ENCODE results near the gene HIPK2. TPM values are rescaled to one million over a fixed set of nuclear protein-coding genes. Genes with fewer than 3 reads are reported as not detected.

The HIPK2 gene
- total RNA-seq, 4 donors from 2014 or later = 20.9 to 40.9 (median 26.7) TPM

GRCh38 chr7:139630643-139631519 lies 146.9 kb downstream of the HIPK2 start:
- Histone ChIP-seq H3K9me3 (no peaks in the 10 kb centered on the region), H3K4me3 (no peak overlapping the region), H3K27me3 (no peaks in the 10 kb centered on the region), H3K27ac (replicated peaks in 1 of 4) (no peak overlapping the region), H3K36me3 (peaks cover 38 to 69% (median 58%) of the 10 kb centered on the region in 4 donors), H3K4me1 (no peaks in the 10 kb centered on the region)
- intact Hi-C loops (cut with DNase I) = no loop called here
- WGBS = 93% methylated on average over 19 of the region's 19 CpGs
- DNase-seq (ENCODE audit: extremely low spot score) = no peak
- no peak for TF ChIP-seq POLR2A (IDR thresholded peaks at IDR 0.05; ENCODE audit: low read depth)

- H3K9me3 ChIP-seq = no peaks in the 10 kb centered on the region
- TF ChIP-seq CTCF (IDR thresholded peaks at IDR 0.05) (no peak), POLR2AphosphoS5 (IDR thresholded peaks at IDR 0.05) (no peak), POLR2A (IDR thresholded peaks at IDR 0.05; ENCODE audit: low read depth) (no peak)
- H3K4me1 ChIP-seq = no peaks in the 10 kb centered on the region
- H3K27ac ChIP-seq (replicated peaks in 1 of 4) = no peak overlapping the region
- H3K4me3 ChIP-seq = no peak overlapping the region
- peaks cover 46 to 82% (median 70%) of the 10 kb centered on the region in 4 donors for H3K36me3 ChIP-seq
- H3K27me3 ChIP-seq = no peaks in the 10 kb centered on the region
- WGBS = 70% methylated on average over 2 of the region's 4 CpGs
- DNase-seq (ENCODE audit: extremely low spot score) = no peak
- intact Hi-C loops (cut with DNase I) = no loop called here
Measured at GRCh38 chr7:139629392-139630082, 148.3 kb downstream of the HIPK2 start.

- intact Hi-C loops (cut with DNase I) = no loop called here
- Histone ChIP-seq H3K27me3 (no peaks in the 10 kb centered on the region), H3K4me1 (no peaks in the 10 kb centered on the region), H3K4me3 (no peak overlapping the region), H3K36me3 (peaks cover 46 to 93% (median 86%) of the 10 kb centered on the region in 4 donors), H3K27ac (replicated peaks in 1 of 4) (no peak overlapping the region), H3K9me3 (no peaks in the 10 kb centered on the region)
- DNase-seq (ENCODE audit: extremely low spot score) = no peak
- TF ChIP-seq POLR2A (IDR thresholded peaks at IDR 0.05; ENCODE audit: low read depth) = no peak
- TF ChIP-seq EP300 (IDR thresholded peaks at IDR 0.05) = no peak
- TF ChIP-seq CTCF (IDR thresholded peaks at IDR 0.05) = no peak
- no peak for TF ChIP-seq POLR2AphosphoS5 (IDR thresholded peaks at IDR 0.05)
- 92% methylated on average over 4 of the region's 4 CpGs for WGBS
Measured at GRCh38 chr7:139627831-139628230, 150.0 kb downstream of the HIPK2 start.

- 78% methylated on average over 1 of the region's 1 CpG for WGBS
- TF ChIP-seq POLR2A (IDR thresholded peaks at IDR 0.05; ENCODE audit: low read depth) (no peak), CTCF (IDR thresholded peaks at IDR 0.05) (no peak), POLR2AphosphoS5 (IDR thresholded peaks at IDR 0.05) (no peak), EP300 (IDR thresholded peaks at IDR 0.05) (no peak)
- Histone ChIP-seq H3K4me3 (no peak overlapping the region), H3K4me1 (no peaks in the 10 kb centered on the region), H3K9me3 (no peaks in the 10 kb centered on the region), H3K27me3 (no peaks in the 10 kb centered on the region), H3K36me3 (peaks cover 46 to 98% (median 91%) of the 10 kb centered on the region in 4 donors), H3K27ac (replicated peaks in 1 of 4) (no peak overlapping the region)
- no peak for DNase-seq (ENCODE audit: extremely low spot score)
- intact Hi-C loops (cut with DNase I) = no loop called here
Measured at GRCh38 chr7:139626817-139627216, 151.0 kb downstream of the HIPK2 start.

- Histone ChIP-seq H3K36me3 (peaks cover 23 to 92% (median 78%) of the 10 kb centered on the region in 4 donors), H3K4me3 (no peak overlapping the region), H3K27me3 (no peaks in the 10 kb centered on the region), H3K9me3 (no peaks in the 10 kb centered on the region), H3K27ac (replicated peaks in 1 of 4) (no peak overlapping the region), H3K4me1 (no peaks in the 10 kb centered on the region)
- intact Hi-C loops (cut with DNase I) = no loop called here
- 93% methylated on average over 4 of the region's 4 CpGs for WGBS
- TF ChIP-seq EP300 (IDR thresholded peaks at IDR 0.05) = no peak
- no peak for TF ChIP-seq CTCF (IDR thresholded peaks at IDR 0.05)
- no peak for TF ChIP-seq POLR2A (IDR thresholded peaks at IDR 0.05; ENCODE audit: low read depth)
- TF ChIP-seq POLR2AphosphoS5 (IDR thresholded peaks at IDR 0.05) = no peak
- DNase-seq (ENCODE audit: extremely low spot score) = no peak
Measured at GRCh38 chr7:139623518-139623917, 154.3 kb downstream of the HIPK2 start.
